HG03196 (cell line): ENCODE measurements around the gene MAP3K5.
"Not testable (repeated sequence)": the region's sequence is repeated elsewhere in the genome, so short reads cannot be mapped to it uniquely, and the experiment has no call there.

Experiments used
- ATAC-seq: cut with Tn5 transposase; IDR thresholded peaks from one replicate; pipeline ENCODE4 v1.9.1; 2021; ENCODE audit not compliant: unreplicated experiment

MAP3K5 gene

DNA sequence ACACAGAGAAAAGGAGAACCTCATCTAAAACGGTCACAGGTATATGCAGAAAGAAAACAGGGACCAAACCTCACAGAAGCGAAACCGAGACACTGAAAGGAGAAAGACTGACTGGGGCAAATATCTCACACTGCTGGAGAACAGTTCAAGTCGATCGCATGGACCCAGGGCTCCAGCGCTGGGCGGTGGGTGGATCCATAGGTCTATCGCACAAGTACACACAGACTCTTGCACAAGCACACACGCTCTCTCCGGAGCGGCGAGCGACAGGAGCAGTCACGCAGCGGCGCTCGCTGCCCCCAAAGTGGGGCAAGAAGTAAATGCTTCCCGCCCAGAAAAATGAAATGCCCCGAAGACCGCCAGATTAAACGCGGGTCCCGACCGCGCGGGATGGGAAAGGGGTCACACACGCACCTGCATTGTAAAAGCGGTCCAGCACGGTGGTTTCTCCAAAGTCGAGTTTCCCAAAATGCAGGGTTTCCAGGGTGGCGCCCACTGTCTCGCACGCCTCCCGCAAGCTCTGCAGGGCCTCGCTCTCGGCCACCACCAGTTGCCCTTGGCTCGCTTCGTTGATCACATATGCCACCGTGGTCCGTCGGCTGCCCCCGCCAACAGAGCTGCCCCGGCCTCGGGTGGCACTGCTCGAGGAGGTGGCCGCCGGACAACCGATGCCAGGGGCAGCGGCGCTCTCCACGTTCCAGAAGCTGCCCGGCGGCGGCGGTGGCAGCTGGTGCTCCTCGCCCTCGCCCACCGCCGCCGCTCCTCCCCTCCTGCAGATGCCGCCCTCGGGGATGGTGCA, 782 bp downstream of the MAP3K5 start:
- peak; percentile 24 for ATAC-seq

DNA sequence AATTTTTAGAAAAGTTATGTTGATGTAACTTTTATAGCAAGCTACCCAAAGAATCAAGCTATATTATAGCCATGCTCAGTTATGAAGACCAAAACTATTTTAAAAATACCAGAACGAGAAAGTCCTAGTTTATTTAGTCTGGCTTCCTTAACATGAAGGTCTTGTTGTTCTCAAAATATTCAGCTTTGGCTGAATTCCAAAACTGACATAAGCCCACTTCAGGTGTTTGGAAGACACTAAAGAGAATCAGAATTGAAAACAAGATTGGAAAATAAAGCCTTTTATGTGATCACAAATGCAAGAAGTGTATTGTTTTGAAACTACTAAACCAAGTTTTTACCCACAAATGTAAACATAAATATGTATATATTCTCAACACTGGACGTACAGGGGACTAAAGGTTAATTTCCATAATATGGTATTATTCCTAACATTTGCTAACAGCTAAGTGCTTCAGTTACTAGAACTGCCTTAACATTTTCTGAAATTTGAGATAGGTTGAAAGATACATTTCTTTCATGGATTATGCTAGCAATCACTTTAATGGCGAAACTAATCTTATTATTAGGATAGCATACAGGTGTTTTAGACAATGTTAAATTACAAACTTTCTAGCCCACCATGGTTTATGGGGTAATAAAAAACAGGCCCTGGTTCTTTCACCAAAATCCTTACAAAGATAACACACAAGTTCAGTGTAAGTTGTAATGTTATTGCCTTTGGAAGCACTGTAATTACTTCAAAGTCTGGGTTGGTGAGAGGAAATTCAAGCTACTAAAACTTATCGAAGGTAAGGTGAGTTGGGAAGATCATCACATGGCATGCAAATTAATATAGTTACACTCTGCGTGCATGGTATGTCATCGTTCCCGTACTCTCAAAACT, 1.6 kb downstream of the MAP3K5 start:
- no peak for ATAC-seq

DNA sequence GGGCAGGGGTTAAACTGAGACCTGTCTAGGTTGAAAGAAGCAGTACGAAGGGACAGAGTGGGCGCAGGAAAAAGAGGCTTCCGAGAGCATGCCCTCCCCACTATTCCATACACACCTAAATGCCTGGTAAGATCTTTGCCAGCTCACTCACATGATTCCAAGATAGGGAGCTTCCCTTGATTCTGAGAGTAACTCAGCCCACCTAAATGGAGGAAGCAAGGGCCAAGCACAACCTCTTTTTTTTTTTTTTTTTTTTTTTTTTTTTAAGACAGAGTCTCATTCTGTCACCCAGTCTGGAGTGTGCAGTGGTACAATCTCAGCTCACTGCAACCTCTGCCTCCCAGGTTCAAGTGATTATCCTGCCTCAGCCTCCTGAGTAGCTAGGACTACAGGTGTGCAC, 2.8 kb downstream of the MAP3K5 start:
- ATAC-seq, result not testable (repeated sequence)

DNA sequence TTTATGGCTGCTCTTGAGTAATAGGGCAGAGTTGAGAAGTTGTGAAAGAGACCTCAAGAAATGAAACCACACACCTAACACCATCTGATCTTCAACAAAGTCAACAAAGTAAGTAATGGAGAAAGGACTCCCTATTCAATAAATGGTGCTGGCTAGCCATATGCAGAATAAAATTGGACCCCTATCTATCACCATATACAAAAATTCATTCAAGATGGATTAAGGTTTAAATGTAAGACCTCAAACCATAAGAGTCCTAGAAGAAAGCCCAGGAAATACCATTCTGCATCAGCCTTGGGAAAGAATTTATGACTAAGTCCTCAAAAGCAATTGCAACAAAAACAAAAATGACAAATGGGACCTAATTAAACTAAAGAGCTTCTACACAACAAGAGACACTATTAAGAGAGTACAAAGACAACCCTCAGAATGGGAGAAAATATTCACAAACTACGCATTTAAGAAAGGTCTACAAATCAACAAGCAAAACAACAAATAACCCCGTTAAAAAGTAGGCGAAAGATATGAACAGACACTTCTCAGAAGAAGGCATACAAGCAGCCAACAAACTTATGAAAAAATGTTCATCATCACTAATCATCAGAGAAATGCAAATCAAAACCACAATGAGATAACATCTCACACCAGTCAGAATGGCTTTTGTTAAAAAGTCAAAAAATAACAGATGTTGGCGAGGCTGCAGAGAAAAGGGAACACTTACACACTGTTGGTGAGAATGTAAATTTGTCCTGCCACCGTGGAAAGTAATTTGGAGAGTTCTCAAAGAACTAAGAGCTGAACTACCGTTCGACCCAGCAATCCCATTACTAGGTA, 4.0 kb downstream of the MAP3K5 start:
- no peak for ATAC-seq

DNA sequence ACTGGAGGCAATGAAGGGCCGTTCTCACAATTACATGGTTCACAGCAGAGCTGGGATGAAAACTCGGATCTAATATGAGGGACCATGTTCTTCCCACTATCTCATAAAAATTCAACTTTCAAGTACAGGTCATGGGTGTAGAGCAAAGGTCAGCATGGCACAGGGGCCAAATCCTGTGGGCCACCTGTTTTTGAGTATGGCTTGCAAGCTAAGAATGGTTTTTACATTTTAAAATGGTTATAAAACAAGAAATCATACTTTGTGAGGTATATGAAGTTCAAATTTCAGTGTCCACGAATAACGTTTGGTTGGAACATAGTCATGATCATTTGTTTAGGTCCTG, 4.6 kb downstream of the MAP3K5 start:
- no peak for ATAC-seq

DNA sequence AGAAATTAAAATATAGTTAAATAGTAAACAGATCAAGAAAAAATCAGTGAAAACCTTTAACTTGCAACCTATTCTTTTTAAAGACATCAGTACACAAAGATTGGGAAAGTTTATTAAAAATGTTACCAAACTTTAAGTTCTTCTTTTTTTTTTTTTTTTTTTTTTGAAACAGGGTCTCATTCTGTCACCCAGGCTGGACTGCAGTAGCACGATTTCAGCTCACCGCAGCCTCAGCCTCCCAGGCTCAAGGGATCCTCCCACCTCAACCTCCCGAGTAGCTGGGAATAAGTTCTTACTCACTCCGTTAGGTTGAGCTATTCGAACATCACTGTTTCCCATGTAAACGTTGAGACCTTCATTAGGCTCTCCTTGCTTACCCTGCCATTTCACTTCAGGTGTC, 5.6 kb downstream of the MAP3K5 start:
- ATAC-seq, result no peak

DNA sequence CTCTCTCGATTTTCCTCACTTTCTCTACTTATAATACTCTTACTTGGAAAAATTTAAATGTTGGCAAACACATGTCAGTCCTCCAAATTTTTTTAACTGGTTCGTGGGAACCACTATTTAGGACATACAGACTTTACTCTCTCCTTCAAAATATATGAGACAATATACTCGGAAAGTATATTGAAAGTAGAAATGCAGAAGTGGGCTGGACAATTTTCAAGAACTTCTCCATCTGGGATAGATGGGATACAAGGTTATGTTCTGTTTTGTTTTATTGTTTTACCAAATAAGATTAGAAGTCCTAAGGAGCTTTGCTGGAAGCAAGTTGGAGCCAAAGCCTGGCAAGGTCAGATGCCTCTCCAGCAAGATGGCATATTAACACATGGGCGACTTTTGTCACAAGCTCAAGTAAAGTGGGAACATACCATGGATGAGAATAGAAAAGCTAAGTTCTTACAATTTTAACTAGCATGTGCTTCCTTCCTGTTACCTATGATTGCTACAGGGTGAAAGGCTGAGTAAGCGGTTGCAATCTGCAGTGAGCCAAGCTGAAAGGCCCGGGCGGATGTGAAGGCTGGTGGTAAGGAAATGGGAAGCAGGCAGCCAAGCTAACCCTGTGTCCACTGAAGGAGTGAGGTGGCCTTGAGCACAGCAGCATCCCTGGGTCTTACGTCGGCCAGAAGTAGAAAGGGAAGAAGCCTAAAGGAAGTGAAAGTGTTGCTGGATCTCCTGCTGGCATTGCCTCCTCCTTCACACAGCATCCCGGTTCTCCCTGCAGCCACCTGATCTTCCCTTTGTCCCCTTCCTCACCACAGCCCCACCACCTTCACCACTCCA, 7.1 kb downstream of the MAP3K5 start:
- peak; percentile 45 for ATAC-seq

DNA sequence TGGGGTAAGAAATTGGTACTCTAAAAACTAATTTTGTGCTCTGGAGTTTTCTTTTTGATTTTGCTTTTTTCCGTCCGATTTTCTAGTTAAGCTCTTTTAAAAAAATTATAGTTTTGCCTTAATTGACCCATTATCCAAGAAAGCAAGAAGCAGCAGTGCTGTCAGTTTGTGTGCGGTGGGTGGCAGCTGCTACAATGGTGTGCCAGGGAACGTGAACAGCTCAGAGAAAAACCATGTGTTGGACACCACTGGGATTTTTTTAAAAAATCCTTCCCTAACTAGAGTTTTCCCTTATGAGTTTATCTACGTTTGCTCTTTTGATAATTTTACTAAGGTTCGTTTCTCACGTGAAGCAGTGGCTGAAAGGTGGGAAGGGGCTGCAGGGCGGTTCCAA, 8.0 kb downstream of the MAP3K5 start:
- ATAC-seq, result no peak

DNA sequence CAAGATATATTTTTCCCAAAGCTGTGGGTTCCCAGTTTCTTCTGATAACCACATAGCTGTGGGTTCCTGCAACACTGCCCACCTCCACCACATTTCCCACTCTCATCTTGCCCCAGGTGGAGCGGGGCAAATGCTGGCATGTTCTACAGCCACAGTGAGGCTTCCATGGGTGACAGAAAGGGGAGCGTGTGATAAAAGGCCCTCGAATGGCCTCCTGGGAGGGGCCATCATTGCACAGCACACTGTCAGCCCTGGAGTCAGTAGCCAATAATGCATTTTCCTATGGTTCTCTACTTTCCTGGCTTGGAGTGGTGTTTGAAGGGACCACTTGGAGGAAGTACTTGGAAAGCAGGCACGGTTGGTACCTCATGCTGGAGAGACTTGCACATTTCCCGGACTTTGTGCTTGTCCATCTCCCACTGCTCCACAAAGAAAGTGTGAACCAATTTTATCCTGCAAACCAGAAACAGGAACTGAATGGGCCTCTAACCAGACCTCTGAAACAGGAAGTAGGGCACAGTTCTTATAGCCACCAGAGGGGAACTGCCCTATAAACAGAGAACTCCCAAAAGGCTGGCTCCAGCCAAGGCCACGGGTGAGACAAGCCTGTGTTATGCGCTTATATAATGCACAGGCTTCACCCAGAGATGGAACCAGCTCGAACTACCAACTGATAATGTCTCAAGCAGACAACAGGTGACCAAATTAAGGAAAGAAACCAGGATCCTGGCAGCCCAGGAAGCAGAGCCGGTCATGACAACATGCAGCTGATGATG, 8.6 kb downstream of the MAP3K5 start:
- peak; percentile 64 for ATAC-seq

DNA sequence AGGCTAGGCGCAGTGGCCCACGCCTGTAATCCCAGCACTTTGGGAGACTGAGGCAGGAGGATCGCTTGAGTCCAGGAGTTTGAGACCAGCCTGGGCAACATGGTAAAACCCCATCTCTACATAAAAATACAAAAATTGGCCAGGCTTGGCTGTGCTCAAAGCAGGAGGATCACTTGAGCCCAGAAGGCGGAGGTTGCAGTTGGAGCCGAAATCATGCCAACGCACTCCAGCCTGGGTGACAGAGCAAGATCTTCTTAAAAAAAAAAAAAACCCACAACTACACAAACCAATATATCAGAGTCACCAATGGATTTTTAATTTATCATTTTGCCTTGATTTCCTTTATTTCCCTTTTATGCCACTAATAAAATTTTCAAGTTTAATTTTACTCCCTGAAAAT, 9.3 kb downstream of the MAP3K5 start:
- ATAC-seq, result no peak

DNA sequence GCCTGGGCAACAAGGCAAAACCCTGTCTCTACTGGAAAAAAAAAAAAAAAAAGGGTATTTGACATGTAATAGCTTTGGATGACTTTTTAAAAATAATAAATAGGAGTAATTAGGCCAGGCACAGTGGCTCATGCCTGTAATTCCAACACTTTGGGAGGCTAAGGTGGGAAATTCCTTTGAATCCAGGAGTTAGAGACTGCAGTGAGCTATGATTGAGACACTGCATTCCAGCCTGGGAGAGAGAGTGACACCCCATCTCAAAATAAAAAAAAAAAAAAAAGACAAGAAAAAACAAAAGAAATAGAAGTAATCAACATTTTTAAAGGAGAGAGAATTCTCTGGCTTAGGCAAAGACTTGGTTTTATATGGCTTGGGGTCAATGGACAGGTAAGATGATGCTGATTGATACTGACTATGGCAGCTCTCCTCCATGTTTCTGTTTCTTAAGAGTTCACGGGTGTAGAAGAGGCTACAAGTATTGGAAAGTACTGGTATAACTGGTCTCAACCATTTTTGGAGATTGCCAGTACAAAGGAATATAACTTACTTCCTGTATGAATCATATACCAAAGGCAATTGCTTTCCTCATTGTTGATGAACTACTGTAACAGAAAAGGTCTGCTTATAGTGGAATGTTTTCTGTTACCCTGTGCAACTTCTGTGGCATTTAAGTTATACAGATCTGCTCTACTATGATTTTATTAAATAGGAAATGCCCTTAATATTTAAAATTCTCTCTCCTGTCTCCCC, 10.1 kb downstream of the MAP3K5 start:
- ATAC-seq, result no peak

DNA sequence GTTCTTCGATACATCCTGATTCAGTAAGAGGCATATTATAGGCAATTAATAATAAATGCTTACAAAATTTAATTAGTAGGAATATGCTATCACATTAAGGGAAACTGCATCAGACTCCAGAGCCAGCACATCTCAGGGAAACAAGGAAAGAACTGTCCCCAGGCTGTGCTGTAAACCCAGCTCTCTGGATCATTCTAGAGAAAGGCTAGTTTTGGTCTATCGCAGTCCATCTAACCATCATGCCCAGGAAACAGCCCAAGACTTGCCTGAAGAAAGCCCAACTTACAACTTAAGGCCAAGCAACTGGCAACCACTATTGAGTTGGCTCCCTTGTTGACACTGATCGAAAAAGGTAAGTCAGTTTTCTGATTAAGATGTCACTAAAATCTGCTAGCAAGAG, 11.3 kb downstream of the MAP3K5 start:
- ATAC-seq, result no peak

DNA sequence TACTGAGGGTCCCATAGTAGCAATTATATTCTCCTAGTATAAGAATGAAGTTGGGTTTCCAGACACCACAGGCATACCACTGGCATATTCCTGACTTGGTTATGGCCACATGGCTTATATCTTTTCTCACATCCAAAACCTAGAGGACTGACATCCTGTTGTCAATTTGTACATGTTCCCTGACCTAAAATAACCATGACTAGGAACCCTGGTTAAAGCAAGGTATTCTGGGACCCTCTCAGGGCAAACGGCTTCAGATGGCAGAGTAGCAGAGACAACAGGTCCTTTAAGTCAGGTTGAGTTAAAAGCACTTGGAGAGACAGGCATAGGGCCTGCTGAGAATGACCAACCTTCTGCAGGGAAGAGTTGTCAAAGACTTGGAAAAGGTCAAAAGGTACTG, 12.6 kb downstream of the MAP3K5 start:
- no peak for ATAC-seq

DNA sequence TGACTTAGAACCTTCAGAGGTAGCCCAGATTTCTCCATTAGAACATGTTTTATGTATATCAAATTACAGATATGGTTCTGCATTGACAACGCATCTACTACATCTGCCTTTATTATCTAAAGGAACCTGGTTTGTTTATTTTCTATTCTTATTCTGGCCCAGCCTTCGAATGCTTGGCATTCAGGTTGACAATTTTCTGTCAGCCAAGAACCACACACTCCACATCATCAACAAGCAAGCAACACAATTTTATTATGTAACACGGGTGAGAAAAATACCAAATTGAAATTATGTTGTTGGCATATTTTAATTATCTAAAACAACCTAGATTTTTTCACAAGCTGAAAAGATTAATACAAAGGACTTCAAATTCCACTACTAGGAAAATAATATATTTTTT, 14.6 kb downstream of the MAP3K5 start:
- no peak for ATAC-seq

DNA sequence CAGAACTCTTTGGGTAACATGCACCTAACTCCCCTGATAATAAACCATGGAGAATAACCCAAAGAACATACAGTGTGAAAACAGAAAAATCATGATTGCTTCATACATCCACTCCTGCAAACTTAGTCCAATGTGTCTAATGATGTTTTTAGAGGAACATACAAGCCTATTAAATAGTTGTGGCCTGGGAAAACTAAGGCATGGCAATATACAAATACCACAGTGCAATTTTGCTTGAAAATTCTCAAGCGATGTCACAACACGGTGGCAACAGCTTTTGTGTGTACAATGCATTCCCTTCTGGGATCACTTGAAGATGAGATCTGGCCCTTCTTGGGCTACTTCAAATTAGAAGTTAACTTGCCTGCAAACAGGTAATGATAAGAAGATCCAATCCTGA, 16.7 kb downstream of the MAP3K5 start:
- no peak for ATAC-seq

DNA sequence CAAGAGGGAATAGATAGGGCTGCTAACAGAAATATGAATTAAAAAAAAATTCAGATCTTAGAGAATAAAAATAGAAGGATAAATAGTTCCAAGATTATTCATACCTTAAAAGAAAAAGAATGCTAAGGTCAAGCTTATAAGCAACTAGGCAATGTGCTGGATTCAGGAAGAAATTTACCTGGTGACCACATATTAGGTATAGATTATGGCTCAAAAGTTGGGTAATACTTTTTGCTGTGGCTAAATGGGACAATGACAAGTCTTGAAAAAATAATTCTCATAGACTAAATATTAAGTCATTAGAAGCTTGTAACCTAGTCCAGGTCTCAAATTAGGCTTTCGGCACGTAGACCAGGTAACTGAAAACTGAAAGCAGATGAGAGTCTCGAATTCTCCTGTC, 17.2 kb downstream of the MAP3K5 start:
- ATAC-seq, result no peak

DNA sequence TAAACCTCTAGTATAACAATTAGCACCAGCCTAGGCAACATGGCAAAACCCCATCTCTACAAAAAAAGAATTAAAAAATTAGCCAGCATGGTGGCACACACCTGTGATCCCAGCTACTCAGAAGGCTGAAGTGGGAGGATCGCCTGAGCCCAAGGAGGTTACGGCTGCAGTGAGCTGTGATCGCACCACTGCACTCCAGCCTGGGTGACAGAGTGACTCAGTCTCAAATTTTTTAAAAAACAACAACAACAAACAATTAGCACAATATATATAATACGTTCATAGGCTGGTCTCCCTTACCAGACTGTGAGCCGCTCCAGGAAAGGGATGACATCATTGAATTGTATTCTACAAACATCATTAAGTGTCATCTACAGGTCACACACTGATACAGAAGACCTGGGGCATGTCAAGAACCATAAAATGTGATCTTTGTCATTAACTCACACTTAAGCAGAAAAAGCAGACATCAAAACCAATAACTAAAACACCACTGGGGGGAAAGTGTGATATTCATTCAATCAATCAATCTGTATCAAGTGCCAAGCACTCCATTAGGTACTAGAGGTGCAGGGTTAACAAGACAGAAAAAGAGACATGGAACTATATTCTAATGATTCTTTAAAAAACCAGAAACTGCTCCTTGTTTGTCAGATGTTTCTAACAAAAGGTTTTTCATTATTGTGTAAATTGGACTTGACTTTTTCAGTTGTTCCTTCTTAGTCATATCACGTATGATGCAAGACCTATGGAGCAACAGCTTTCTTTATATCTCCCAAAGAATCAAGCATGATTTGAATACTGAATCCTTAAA, 17.8 kb downstream of the MAP3K5 start:
- no peak for ATAC-seq

DNA sequence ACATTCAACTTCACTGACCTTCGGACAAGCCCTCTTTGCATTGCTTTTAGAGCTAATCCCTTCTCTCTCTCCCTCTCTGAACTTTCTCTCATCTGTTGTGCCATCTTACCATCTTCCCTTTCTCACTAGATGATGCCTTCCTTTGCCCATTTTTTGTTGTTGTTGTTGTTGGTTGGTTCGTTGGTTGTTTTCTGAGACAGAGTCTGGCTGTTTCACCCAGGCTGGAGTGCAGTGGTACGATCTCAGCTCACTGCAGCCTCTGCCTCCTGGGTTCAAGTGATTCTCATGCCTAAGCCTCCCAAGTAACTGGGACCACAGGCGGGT, 18.8 kb downstream of the MAP3K5 start:
- ATAC-seq, result no peak
